Neutrophil (primary cell): ENCODE data around the gene TOMM20L.

Source experiments
- H3K27ac ChIP-seq: fragments of 200-600 bp; sonication (generic); 2 replicates; pipeline ENCODE4 v1.5.1; 2016; ENCODE audit warnings: mild to moderate bottlenecking, moderate library complexity
- H3K27me3 ChIP-seq: fragments of 200-600 bp; sonication (generic); 2 replicates; pipeline ENCODE4 v1.6.0; 2016; ENCODE audit warnings: mild to moderate bottlenecking
- H3K36me3 ChIP-seq: fragments of 200-600 bp; sonication (generic); 2 replicates; pipeline ENCODE4 v1.5.1; 2017
- H3K4me1 ChIP-seq, 2 experiments: fragments of 200-600 bp in 1 of 2; sonication (generic) in 1 of 2; 1 replicate in 1 of 2; 2 replicates in 1 of 2; pipeline versions ENCODE4 v1.5.1 to v1.6.1; 2013 to 2016; ENCODE audit warnings: low read depth in 1 of 2, low read length in 1 of 2, mild to moderate bottlenecking in 1 of 2, moderate library complexity in 1 of 2; ENCODE audit not compliant: control insufficient read depth in 1 of 2, insufficient read depth in 1 of 2
- H3K4me3 ChIP-seq, 2 experiments: fragments of 200-600 bp in 1 of 2; sonication (generic) in 1 of 2; 1 replicate in 1 of 2; 2 replicates in 1 of 2; pipeline ENCODE4 v1.5.1; 2013 to 2016; ENCODE audit warnings: low read depth in 1 of 2, low read length in 1 of 2, mild to moderate bottlenecking in 1 of 2, moderate library complexity in 1 of 2
- H3K9me3 ChIP-seq: fragments of 200-600 bp; sonication (generic); 2 replicates; pipeline ENCODE4 v1.5.1; 2016
- TF ChIP-seq, protein P1 (sequence below): fragments of 200-600 bp; sonication (generic); IDR thresholded peaks from 2 replicates; pipeline ENCODE4 v1.5.1; 2016; ENCODE audit warnings: antibody characterized with exemption

TOMM20L gene

DNA sequence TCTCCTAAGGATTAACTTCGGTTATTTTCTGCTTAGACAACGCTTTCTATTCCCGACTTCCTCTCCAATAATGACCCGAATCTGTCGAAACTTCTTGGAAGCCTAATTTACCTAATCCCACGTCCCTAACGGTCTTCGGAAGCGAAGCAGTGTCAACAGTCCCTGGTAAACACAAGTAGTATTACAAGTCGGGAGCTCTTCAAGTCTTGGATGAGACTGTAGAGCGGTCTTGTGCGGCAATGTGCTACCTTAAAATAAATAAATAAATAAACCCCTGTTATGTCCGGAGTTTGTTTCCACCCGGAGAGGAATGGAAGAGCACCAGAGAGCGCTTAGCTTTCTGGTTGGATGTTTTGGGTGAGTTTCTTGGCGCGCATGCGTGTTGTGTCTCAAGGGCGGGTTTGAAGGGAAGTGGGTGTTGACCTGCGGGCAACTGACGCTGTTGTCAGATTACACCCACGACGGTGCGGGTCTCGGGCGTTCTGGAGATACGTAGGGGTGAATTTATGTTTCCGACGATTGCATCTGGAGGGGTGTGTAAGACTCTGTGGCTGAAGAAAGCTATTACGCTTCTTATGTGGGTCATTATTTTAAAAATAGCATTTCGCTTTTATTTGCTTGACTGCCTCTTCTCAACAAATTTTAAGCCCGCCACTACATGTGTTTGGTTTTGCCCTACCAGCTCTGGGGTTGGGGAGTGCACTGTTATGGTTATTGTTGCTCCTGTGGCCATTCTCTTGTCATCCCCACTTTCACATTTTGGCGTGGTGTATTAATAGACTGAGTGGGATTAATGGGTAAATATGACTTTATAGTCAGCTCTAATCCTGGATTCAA, 31.8 kb downstream of the TOMM20L start, which contains the start of the genes KIAA0586 and TIMM9:
KIAA0586 (plus strand) TSS at position 439 of the 837 bp plus-strand sequence. CDS start 546 bp downstream, outside the sequence.
TIMM9 (minus strand) TSS at position 251 of the 837 bp plus-strand sequence. CDS start 15,586 bp downstream, outside the sequence.
- TF ChIP-seq, protein P1, sequence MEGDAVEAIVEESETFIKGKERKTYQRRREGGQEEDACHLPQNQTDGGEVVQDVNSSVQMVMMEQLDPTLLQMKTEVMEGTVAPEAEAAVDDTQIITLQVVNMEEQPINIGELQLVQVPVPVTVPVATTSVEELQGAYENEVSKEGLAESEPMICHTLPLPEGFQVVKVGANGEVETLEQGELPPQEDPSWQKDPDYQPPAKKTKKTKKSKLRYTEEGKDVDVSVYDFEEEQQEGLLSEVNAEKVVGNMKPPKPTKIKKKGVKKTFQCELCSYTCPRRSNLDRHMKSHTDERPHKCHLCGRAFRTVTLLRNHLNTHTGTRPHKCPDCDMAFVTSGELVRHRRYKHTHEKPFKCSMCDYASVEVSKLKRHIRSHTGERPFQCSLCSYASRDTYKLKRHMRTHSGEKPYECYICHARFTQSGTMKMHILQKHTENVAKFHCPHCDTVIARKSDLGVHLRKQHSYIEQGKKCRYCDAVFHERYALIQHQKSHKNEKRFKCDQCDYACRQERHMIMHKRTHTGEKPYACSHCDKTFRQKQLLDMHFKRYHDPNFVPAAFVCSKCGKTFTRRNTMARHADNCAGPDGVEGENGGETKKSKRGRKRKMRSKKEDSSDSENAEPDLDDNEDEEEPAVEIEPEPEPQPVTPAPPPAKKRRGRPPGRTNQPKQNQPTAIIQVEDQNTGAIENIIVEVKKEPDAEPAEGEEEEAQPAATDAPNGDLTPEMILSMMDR, result peak; percentile 18
- H3K4me3 ChIP-seq, result peak within 1 kb of the TSS; percentile 78 to 92

GRCh38 chr14:58428118-58428683, 32.5 kb downstream of the TOMM20L start:
- TF ChIP-seq, protein P1, result no peak
- Histone ChIP-seq H3K36me3 (peaks cover 6% of the 10 kb centered on the region), H3K27ac (peak overlapping the region; percentile 90), H3K4me3 (peak overlapping the region; percentile 78 to 92), H3K9me3 (no peaks in the 10 kb centered on the region), H3K4me1 (peaks cover 17 to 19% of the 10 kb centered on the region in 2 experiments), H3K27me3 (no peaks in the 10 kb centered on the region)

More for the DNA sequence above, 31.8 kb downstream of the TOMM20L start, which contains the start of the genes KIAA0586 and TIMM9:
- Histone ChIP-seq H3K36me3 (no peaks in the 10 kb centered on the region), H3K9me3 (no peaks in the 10 kb centered on the region), H3K27ac (peak within 1 kb of the TSS; percentile 90), H3K4me1 (peaks cover 17 to 19% of the 10 kb centered on the region in 2 experiments), H3K27me3 (no peaks in the 10 kb centered on the region)

GRCh38 chr14:58430156-58430555, 34.4 kb downstream of the TOMM20L start:
- Histone ChIP-seq H3K36me3 (peaks cover 19% of the 10 kb centered on the region), H3K4me3 (no peak overlapping the region), H3K9me3 (no peaks in the 10 kb centered on the region), H3K27ac (no peak overlapping the region), H3K27me3 (no peaks in the 10 kb centered on the region), H3K4me1 (peaks cover 17 to 19% of the 10 kb centered on the region in 2 experiments)
- TF ChIP-seq, protein P1, result no peak

DNA sequence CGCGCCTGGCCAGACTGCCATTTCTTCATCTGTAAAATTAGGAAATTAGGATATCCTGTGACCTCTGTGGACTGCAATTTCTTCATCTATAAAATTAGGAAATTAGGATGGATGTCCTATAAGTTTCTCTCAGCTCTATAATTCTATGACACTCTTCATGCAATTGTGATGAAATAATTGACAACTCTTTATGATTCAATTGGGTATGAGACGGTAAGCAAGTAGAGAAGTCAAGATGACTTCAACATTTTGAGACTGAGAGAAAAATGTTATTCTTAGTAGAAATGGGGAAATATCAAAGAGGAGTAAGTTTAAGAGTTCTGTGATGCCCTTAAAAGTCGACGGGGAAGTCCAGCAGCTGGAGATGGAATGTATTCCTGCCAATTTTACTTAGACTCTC, 43.7 kb downstream of the TOMM20L start:
- Histone ChIP-seq H3K27me3 (no peaks in the 10 kb centered on the region), H3K36me3 (peaks cover 31% of the 10 kb centered on the region), H3K27ac (peak overlapping the region; percentile 41), H3K4me1 (peaks cover 14 to 15% of the 10 kb centered on the region in 2 experiments), H3K9me3 (no peaks in the 10 kb centered on the region), H3K4me3 (no peak overlapping the region)
- TF ChIP-seq, protein P1, result no peak

DNA sequence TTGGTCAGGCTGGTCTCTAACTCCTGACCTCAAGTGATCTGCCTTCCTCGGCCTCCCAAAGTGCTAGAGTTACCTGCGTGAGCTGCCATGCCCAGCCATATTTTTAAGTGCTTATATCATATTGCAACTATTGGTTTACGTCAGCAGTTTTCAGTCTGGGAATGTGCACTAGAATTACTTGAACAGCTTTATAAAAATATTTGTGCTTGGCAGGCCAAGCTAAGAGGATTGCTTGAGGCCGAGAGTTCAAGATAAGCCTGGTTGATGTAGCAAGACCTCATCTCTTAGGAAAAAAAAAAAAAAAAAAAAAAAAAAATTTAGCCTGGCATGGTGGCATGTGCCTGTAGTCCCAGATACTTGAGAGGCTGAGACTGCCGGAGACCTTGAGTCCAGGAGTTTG, 48.9 kb downstream of the TOMM20L start:
- TF ChIP-seq, protein P1, result no peak

More for the DNA sequence above, 48.9 kb downstream of the TOMM20L start:
- no peaks in the 10 kb centered on the region for H3K27me3 ChIP-seq
- H3K4me1 ChIP-seq, result peaks cover 1 to 2% of the 10 kb centered on the region in 2 experiments
- H3K27ac ChIP-seq, result no peak overlapping the region
- H3K36me3 ChIP-seq, result peaks cover 43% of the 10 kb centered on the region
- H3K9me3 ChIP-seq, result no peaks in the 10 kb centered on the region
- H3K4me3 ChIP-seq, result no peak overlapping the region
